Globus pallidus (tissue), 1 donor: ENCODE data around the gene DDX20.
"Not testable (repeated sequence)": the region's sequence is repeated elsewhere in the genome, so short reads cannot be mapped to it uniquely, and the experiment has no call there.

ENCODE experiments used
- DNase-seq: peaks from one replicate; pipeline ENCODE4 v3.0.0-alpha.2; 2015; ENCODE audit warnings: low spot score

Gene DDX20

DNA sequence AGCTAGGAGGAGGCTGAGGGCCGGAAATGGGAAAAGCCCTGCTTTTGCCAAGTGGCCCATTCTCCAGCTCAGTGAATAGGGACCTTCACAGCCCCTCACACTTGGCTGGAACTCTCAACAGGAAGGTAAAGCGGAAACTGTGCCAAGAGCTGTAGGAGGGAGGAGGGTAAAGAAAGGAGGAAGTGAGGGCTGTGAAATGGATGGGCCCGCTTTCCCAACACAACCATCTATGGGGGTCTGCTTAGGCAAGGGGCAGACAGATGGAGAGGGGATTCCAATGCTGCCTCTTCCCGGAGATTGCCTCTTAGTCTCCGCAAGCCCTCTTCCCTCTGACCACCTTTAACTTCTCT, 21.7 kb upstream of the DDX20 start:
- no peak for DNase-seq

DNA sequence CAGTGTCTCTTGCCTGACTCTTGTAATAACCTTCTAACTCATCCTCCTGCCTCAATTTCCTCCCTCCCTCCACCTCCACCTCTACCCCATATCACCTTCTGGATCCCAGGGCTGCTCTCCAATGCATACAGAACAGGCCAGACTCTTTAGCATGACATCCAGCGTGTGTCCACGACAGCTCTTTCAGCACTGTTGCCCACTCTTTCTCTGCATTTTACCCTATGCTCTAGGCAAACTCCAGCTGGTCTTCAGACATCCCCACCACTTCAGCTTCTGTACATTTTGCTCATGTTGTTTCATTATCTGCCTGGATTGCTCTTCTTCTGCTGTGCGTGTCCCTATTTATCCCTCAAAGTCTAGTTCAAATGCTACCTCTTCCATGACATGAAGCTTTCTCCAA, 21.3 kb upstream of the DDX20 start:
- DNase-seq = no peak

DNA sequence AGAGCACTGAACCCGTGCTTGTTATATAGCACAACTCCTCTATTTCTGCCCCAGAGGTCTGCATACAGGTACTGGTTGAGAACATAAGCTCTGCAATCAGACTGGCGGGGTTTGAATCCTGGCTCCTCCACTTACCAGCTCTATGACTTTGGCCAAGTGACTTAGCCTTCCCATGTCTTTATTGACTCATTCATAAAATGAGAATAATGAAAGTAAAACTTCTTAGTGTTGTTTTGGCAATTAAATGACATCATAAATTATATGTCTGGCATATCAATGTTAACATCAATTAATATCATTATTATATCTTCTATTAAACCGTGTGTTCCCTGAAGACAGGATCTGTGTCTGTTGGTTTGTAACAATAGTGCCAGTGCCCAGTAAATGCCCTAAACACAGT, 20.8 kb upstream of the DDX20 start:
- DNase-seq = no peak

DNA sequence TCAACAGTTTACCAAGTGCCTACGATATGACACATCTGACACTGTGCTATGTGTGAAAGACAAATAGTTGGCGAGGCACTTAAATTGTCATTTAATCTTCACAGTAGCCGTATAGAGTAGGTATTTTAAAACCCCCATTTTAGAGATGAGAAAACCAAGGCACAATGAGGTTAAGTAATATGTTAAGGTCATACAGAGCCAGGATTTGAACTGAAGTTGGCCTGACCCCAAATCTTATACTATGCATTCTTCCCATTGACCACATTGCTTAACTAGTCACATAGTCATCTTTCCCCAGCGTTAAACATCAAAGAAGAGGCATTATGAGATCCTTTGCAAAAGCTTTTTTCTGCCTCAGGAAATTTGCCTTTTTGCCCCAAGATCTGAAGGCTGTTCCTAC, 20.4 kb upstream of the DDX20 start:
- DNase-seq = no peak

DNA sequence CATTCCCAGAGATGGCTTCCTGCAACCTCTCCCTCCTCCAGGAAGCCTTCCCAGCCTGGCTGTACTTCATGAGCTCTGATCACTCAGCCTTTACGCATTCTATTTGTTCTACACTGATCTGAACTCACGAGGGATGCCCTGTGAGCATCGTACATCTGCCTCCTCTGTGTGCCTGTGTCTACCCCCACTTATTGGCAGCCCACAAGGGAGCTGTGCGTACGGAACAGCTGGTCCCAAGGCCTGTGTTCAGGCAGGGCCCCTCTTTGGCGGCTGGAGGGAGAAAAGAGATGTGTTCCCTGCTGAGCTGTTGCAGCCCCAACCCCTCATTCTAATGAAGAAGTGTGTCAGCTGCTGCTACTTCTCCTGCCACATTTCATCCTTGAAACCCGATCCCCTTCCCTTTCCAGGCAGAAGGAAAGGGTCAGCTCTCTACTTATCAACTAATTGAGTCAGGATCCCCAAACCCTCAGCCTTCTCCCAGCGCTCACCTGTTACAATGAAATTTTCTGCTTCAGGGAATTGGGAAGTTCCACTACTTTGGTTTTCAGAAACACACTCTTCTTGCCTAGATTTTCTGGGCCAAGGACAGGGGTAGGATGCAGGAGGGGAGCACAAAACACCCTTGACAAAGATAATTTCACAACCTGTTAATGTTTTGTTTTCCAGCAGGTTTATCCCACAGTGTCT, 19.7 kb upstream of the DDX20 start:
- no peak for DNase-seq

DNA sequence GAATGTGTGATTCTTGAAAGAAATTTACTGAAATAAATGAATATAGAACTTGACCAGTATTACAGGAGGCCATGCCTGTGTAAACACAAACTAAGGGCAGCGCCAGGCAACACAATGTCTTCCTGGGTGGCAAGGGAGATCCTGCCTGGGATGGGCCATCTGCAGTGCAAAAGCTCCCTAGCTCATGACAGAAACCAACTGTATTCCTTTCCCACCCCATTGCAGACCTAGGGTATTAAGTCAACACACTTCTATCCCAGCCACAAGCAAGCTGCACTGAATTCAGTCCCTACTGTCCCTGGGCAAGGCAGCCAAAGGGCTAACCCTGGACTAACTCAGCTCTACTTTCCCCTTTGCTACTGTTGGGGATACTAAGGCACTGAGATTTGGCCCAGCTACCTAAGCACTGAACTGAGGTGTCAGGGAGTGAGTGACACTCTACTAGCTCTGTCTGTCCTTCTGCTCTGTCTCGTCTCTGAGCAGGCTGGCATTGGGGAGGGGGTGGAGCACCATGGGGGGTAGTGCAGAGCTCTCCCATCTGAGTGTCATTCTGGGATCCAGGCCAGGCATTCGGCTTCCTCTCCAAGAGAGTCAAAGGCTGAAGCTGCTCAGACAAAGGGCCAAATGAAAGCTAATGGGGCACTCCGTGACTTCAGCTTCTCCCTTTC, 19.0 kb upstream of the DDX20 start:
- peak; percentile 91 for DNase-seq

DNA sequence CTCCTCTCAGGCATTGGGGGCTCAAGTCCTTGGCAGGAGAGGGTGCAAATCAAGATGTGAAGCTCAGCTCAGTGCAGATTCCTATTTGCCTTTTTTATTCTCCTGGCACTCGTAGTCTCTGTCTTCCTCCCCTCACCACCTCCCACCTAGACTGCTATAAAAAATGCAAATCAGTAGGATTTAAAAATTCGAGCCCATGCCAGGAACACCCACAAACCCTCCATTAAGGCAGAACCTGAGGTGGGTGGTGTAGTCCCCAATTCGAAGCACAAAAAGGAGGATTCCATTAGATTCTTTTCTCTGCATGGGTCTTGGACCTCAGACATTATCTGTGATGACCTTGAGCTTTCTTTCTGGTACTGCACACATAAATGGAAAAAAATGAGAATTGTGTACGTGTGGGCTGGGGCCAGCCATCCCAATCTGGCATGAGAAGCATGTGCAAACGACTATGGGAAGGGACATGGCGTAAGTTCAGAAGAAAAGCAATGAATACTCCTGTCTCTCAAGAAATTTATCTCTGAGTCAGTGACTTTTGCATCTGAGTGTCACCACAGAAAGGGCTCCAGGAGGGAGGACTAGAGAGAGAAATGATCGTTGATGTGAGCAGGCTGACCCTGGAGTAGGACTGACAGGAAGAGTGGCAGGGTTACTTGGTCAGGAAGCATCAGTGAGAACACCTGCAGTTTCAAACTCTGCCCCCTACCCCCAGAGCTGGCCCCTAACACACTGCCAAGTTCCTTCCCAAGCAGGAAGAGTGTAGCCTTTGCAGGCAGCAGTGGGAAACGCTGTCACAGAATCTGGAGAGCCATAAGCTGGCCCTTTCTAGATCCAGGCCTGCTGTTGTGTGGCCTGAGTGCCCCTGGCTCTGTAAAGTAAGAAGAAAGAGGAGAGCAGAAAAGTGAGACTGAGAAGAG, 18.2 kb upstream of the DDX20 start:
- DNase-seq = peak; percentile 25

DNA sequence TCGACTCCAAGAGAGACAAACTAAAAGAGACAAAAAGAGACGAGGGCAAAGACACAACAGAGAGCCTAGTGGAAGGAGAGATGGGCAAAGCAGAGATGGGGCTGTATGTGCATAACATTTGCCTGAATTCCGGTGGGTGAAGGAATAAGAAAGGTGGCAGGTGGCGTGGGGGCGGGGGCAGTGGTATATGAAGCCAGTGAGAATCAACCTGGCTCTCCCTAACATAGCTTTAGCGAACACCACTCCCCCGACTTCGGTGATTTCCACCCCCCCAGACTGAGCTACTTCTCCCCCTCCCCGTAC, 17.6 kb upstream of the DDX20 start:
- DNase-seq = no peak

DNA sequence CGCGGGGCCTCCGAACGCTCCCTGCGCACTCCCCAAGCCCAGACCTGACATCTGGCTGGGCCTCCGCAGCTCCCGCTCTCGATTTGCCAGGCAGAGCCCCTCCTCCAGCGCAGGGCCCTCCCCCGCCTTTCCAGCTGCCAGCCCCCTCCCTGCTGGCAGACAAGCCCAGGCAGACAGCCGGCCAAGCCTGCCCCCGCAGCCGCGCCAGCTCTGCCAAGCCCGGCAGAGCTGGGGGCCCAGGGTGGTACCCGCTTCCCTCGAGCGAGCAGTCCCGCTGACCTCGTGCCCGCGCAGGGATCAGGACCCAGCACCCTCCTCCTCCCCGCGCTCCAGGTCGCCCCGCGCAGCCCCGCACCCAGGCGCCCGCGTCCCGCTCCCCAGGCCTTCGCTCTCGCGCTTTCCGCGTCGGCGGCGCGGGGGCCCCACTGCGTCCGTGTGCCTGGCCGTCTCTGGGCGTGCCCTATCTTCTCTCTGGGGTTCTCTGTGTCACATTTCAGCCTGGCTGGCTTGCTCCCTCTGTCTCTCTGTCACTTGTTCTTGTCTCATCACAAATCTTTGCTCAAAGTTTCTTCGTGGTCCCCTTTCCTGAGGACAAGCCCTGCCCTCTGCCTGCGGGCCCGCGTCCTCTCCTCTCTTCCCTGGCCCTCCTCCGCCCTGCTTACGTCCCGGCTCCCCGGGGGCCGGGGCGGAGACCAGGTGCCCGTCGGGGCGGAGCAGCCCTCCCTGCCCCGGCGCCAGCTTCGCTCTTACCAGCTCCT, 17.1 kb upstream of the DDX20 start:
- DNase-seq = peak; percentile 78

DNA sequence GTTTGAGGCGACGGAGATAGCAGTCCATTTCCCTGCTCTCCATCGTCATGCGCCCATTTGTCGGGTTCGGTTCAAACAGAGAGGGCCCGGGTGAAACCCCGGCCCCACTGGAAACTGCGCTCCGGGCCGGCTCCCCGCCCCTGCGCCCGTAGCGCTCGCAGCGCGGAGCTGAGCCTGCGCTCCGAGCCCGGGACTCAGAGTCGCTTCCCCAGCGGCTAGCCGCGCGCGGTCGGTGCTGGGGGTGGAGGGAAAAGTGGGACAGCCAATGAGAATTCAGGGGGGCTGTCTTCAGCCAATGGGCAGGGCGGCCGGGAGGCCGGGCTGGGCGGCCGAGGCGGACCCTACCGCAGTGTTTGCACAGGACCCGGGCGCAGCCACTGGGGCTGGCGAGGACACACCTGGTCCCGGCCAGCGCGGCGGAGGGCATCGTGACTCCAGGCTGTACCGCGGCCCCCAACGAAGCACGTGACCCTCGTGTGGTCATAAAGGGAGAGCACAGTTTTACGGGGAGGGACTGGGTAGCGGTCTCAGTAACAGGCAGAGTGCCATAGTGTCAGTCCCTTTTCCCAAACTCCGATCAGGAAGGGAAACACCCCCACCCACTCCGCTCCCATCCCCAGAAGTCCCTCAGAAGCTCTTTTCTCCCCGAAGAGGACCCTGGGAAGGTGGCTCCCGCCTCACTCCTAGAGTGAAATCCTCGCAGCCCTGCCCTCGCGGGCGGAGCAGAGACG, 16.3 kb upstream of the DDX20 start, which contains the start of gene INKA2:
Gene INKA2 (minus strand): TSS at position 202 of the 731 bp plus-strand sequence. CDS start 153 bp downstream, at position 49.
- peak; percentile 88 for DNase-seq

DNA sequence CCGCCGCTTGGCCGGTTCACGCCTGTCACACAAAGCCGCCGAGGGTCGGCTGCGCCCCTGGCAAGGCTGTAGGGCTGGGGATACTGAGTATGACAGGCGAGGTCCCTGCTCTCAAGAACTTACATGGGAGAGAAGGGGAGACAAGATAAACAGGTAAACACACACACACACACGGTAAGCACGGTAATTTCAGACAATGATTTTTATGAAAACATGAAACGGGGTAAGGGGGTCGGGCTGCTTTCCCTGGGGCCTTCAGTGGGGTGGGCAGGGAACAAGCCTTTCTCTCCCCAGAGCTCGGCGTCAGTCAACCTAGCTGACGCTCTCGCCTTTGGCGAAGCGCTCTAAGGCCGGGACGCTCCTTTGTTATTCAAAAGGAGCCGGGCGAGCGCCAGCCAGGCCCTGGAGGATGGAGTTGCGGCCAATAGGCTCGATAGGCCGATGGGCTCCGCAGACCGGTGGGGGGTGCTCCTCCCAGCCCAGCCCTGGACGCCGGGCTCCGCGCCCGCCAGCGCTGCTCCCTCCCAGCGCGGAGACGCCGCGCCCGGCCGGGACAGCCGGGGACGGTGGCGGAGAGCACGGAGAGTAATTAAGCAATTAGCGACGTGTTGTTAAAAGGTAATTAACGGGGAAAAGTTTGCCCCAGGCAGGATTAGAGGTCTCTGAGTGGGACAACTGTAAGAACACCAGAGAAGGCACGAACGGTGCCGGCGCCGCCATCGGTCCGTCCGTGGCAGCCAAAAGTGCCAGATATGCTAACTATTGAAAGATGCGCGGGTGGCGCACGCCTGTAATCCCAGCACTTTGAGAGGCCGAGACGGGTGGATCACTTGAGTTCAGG, 15.6 kb upstream of the DDX20 start:
- peak; percentile 78 for DNase-seq

DNA sequence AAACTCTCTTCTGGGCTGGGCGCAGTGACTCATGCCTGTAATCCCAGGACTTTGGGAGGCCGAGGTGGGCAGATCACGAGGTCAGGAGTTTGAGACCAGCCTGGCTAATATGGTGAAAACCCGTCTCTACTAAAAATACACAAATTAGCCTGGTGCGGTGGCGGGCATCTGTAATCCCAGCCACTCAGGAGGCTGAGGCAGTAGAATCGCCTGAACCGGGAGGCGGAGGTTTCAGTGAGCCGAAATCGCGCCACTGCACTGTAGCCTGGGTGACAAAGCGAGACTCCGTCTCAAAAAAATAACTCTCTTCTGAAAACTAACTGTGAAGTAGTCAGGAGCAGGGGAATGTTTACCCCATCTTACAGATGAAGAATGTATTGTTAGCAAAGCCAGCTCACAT, 13.4 kb upstream of the DDX20 start:
- not testable (repeated sequence) for DNase-seq

DNA sequence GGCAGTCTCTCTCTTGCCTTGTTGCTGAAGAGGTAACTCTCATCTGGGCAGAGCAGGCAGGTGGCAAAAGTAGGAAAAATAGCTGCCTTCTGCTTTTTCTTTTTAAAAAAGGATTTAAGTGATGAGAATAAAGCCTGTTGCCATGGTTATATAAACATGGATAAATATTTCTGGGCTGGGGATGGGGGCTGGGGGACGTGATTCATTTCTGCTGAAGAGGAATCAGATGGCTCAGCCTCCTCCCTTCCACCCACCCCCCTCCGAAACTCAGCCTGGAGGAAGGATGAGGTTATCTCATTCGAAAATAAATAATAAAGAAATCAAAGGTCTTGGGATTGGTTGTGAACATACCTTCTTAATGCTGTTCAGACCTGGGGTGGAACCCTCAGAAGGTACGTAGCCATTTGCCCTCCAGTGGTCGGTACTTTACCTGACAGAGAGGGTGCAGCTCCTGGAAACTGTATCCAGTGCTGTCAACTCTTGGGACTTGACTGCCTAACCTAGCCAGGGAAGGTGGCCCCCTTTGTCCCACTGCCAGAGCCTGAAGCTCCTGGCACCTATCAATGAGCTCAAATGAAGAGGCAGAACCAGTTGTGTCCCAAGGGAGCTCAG, 12.7 kb upstream of the DDX20 start:
- no peak for DNase-seq

DNA sequence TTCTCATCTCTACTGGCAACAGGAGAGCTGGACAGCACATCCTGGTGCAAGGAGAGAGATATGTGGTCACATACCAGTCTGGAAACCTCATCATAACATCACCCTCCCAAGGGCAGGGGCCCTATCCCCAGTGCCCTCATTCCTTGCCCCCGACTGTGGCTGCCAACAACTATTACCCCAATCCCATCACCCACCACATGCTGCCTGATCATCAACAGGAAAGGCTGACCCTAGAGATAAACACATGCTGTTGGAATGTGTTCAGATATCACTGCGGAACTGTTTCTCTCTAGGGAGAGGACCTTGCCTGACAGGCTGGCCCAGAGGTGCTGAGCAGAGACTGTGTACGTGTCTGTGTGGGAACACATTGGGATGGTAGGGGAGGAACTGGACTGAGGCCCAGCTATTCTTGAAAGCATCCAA, 12.0 kb upstream of the DDX20 start:
- no peak for DNase-seq

DNA sequence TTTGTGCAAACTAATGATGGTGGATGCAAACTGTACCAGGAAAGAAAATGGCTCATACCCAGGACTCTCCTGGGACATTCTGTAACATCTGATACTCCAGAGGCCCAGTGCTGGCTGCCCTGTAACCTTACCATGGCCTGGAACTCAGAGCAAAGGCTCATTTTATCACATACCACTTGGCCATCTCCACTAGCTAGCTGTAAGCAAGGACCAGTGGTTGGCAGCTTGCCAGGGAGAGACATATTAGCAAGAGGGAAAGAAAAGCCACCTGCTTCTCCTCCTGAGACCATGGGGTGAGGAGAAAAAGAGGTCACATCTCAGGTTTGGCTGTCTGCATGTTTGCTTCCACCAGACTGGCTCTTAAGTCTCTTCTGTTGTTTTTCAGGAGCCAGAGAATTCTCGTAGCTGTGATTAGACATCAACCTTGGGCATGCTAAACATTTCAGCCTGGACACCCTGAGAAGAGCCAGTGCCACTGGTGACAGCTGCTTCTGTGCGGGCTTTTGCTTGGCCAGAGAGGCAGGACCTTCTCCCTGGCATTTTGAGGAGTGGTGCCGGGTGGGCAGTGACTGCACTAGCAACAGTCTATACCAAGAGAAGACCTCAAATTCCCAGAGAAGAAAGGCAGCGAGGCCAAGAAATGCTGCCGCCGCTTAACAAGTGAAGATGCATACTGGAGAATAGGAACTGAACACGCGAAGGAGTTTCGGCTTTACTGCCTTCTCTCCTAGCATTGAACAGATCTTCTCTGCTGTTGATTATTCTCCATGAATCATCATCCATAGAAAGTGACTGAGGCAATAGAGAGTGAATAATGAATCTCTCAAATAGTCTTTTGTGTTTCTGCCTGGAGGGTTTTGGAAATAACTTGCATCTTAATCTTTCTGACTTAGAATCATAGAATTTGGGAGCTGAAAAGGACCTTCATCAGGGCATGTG, 9.8 kb upstream of the DDX20 start:
- no peak for DNase-seq

DNA sequence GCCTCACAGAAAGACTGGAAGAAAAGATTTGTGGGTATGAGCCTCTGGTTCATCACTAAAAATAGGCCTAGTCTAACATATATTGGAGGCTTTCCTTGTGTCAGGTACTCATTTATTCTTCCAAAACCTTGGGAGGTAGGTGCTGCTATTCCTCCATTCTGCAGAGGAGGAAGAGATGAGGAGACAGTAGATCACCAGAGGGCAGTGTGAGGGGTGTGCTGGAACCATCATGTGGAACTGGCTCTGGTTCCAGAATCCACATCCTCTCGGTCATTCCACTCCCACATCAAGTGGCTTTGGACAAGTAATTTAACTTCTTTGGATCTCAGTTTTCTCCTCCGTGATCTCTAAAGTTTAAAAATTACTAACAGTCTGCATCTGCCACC, 9.1 kb upstream of the DDX20 start:
- DNase-seq = no peak

DNA sequence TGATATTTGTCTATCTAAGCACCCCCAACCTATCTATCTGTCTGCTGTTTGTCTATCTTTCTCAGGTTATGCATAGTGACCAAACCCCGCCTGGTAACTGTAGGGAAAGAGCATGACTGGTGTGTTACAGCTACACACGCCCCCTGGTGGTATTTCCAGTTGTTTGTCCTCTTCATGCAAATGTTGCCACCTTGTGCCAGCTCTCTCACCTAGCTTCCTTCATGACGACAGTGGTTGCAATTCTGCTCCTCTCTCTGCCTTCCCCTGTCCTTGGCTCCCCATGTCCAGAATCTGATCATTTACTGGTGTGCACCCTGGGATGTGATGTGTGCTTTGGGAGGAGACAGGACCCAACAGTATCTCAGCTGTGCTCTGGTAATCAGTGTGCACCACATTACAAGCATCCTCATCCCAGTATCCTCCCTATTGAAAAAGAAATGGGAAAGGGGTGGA, 8.4 kb upstream of the DDX20 start:
- DNase-seq = peak; percentile 21

DNA sequence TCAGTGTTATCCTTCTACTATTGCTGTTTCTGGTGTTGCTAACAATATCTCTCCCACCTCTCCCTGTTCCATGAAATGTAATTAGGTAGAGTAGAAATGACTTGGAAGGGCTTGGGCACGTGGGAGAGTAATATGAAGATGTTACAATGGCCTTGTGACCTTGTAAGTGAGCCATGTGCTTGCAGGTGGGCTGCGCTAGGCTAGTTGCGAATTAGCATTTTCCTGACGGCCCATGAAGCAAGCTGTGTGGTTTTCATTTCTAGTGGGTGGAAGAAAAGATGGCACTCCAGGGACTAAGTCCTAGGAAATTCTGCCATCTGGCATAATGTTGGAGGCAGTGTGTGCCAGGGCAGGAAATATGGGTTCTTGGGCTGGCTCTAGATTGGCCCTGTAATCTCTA, 7.8 kb upstream of the DDX20 start:
- DNase-seq = no peak

DNA sequence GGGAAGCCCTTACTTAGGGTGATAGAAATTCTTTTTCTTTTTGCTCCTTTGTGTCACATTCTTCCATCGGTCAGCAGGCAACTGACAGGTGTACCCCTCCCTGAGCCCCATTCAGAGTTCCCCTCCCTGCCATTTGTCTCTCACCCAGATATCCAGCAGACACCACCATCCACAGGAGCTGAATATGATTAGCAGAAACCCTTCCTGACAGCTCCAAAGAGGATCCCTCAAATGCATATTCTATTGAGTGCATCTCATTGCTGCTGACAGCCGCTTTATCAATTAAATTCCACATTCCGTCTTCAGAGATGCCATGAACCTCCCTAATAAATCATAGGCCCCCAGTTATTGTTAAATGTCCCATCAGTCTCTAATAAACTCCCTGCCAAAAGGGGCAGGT, 6.1 kb upstream of the DDX20 start:
- DNase-seq = no peak
